HEK293 (cell line): ENCODE results near the gene STK32C.

Experiments used
- BCL11B ChIP-seq: fragments of 450-650 bp; formaldehyde crosslinking; IDR thresholded peaks from 2 replicates; pipeline ENCODE4 v1.5.1; 2016; ENCODE audit warnings: low read depth, missing biosample characterization, missing genetic modification characterization
- GLIS2 ChIP-seq: fragments of 450-650 bp; formaldehyde crosslinking; IDR thresholded peaks from 2 replicates; pipeline ENCODE4 v1.5.1; 2016; ENCODE audit warnings: missing biosample characterization, missing genetic modification characterization
- SP7 ChIP-seq: fragments of 450-650 bp; formaldehyde crosslinking; IDR thresholded peaks from 2 replicates; pipeline ENCODE4 v1.5.1; 2016; ENCODE audit warnings: missing biosample characterization, missing genetic modification characterization
- TCF7L2 ChIP-seq: IDR thresholded peaks from 2 replicates; pipeline ENCODE4 v1.6.1; 2011; ENCODE audit warnings: low read depth, mild to moderate bottlenecking, inconsistent platforms, low read length, moderate library complexity, borderline replicate concordance
- YY1 ChIP-seq: fragments of 450-650 bp; formaldehyde crosslinking; IDR thresholded peaks from 2 replicates; pipeline ENCODE4 v1.5.1; 2018; ENCODE audit warnings: missing biosample characterization, missing genetic modification characterization
- YY2 ChIP-seq: fragments of 450-650 bp; formaldehyde crosslinking; IDR thresholded peaks from 2 replicates; pipeline ENCODE4 v1.5.1; 2016; ENCODE audit warnings: missing biosample characterization, missing genetic modification characterization
- ZBTB48 ChIP-seq: fragments of 450-650 bp; formaldehyde crosslinking; IDR thresholded peaks from 2 replicates; pipeline ENCODE4 v1.5.1; 2016; ENCODE audit warnings: missing biosample characterization, missing genetic modification characterization
- ZBTB8A ChIP-seq: fragments of 450-650 bp; formaldehyde crosslinking; IDR thresholded peaks from 2 replicates; pipeline ENCODE4 v1.5.1; 2016; ENCODE audit warnings: missing biosample characterization, missing genetic modification characterization
- ZNF112 ChIP-seq: fragments of 450-650 bp; formaldehyde crosslinking; IDR thresholded peaks from 2 replicates; pipeline ENCODE4 v1.5.0; 2017; ENCODE audit warnings: missing biosample characterization, missing genetic modification characterization
- ZNF132 ChIP-seq: fragments of 450-650 bp; formaldehyde crosslinking; IDR thresholded peaks from 2 replicates; pipeline ENCODE4 v1.5.1; 2017; ENCODE audit warnings: missing biosample characterization, missing genetic modification characterization, borderline replicate concordance
- ZNF184 ChIP-seq: fragments of 450-650 bp; IDR thresholded peaks from 2 replicates; pipeline ENCODE4 v1.5.1; 2018; ENCODE audit warnings: missing biosample characterization, mild to moderate bottlenecking, missing genetic modification characterization
- ZNF433 ChIP-seq: fragments of 450-650 bp; formaldehyde crosslinking; IDR thresholded peaks from 2 replicates; pipeline ENCODE4 v1.5.1; 2016; ENCODE audit warnings: missing biosample characterization, missing genetic modification characterization, low read depth
- ZNF529 ChIP-seq: fragments of 450-650 bp; formaldehyde crosslinking; IDR thresholded peaks from 2 replicates; pipeline ENCODE4 v1.5.1; 2017; ENCODE audit warnings: missing genetic modification characterization, missing biosample characterization; ENCODE audit not compliant: insufficient replicate concordance
- ZNF549 ChIP-seq: fragments of 450-650 bp; IDR thresholded peaks from 2 replicates; pipeline ENCODE4 v1.5.1; 2018; ENCODE audit warnings: missing biosample characterization, missing genetic modification characterization, mild to moderate bottlenecking, inconsistent platforms, moderate library complexity
- ZNF571 ChIP-seq: fragments of 450-650 bp; formaldehyde crosslinking; IDR thresholded peaks from 2 replicates; pipeline ENCODE4 v1.5.0; 2017; ENCODE audit warnings: missing biosample characterization, missing genetic modification characterization
- ZNF600 ChIP-seq: fragments of 450-650 bp; formaldehyde crosslinking; IDR thresholded peaks from 2 replicates; pipeline ENCODE4 v1.5.1; 2016; ENCODE audit warnings: missing biosample characterization, missing genetic modification characterization
- ZNF624 ChIP-seq: fragments of 450-650 bp; formaldehyde crosslinking; IDR thresholded peaks from 2 replicates; pipeline ENCODE4 v1.5.1; 2017; ENCODE audit warnings: missing biosample characterization, missing genetic modification characterization
- ZNF658 ChIP-seq: fragments of 450-650 bp; formaldehyde crosslinking; IDR thresholded peaks from 2 replicates; pipeline ENCODE4; 2016; ENCODE audit warnings: missing biosample characterization, missing genetic modification characterization
- ZNF76 ChIP-seq: fragments of 450-650 bp; formaldehyde crosslinking; IDR thresholded peaks from 2 replicates; pipeline ENCODE4; 2016; ENCODE audit warnings: low read depth, missing biosample characterization, missing genetic modification characterization, borderline replicate concordance
- TF ChIP-seq, protein P1 (sequence below): fragments of 450-650 bp; formaldehyde crosslinking; IDR thresholded peaks from 2 replicates; pipeline ENCODE4 v1.5.1; 2016; ENCODE audit warnings: missing biosample characterization, missing genetic modification characterization
- TF ChIP-seq, protein P2 (sequence below): fragments of 450-650 bp; formaldehyde crosslinking; IDR thresholded peaks from 2 replicates; pipeline ENCODE4 v1.5.1; 2016; ENCODE audit warnings: missing biosample characterization, missing genetic modification characterization
- TF ChIP-seq, protein P3 (sequence below): fragments of 450-650 bp; formaldehyde crosslinking; IDR thresholded peaks from 2 replicates; pipeline ENCODE4 v1.5.1; 2016; ENCODE audit warnings: missing biosample characterization, missing genetic modification characterization
- TF ChIP-seq, protein P4 (sequence below): fragments of 450-650 bp; formaldehyde crosslinking; IDR thresholded peaks from 2 replicates; pipeline ENCODE4 v1.5.1; 2016; ENCODE audit warnings: missing biosample characterization, missing genetic modification characterization
- TF ChIP-seq, protein P5 (sequence below): fragments of 450-650 bp; formaldehyde crosslinking; IDR thresholded peaks from 2 replicates; pipeline ENCODE4 v1.5.1; 2016; ENCODE audit warnings: missing biosample characterization, missing genetic modification characterization
- TF ChIP-seq, protein P6 (sequence below): fragments of 450-650 bp; formaldehyde crosslinking; IDR thresholded peaks from 2 replicates; pipeline ENCODE4; 2016; ENCODE audit warnings: missing biosample characterization, missing genetic modification characterization

Gene STK32C

DNA sequence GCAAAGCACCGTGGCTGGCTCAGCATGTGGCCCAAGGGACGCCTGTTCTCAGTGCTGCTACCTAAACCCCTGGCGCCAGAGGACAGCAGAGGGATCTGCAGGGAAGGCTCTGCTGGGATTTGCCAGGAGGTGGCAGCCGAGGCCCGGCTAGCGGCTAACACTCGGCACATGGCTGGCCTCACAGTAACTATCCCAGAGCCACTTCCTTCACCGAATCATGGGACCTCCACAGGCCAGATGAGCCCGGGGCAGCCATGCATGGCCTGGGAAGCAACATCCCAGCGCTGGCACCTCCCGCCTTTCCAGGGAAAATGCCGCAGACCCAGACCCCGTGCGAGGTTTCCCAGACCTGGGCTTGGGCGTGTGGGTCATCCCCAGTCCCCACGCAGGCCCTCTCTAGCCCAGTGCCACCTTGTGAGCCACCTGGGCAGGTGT, 84.6 kb downstream of the STK32C start (continued):
- TF ChIP-seq, protein P1, sequence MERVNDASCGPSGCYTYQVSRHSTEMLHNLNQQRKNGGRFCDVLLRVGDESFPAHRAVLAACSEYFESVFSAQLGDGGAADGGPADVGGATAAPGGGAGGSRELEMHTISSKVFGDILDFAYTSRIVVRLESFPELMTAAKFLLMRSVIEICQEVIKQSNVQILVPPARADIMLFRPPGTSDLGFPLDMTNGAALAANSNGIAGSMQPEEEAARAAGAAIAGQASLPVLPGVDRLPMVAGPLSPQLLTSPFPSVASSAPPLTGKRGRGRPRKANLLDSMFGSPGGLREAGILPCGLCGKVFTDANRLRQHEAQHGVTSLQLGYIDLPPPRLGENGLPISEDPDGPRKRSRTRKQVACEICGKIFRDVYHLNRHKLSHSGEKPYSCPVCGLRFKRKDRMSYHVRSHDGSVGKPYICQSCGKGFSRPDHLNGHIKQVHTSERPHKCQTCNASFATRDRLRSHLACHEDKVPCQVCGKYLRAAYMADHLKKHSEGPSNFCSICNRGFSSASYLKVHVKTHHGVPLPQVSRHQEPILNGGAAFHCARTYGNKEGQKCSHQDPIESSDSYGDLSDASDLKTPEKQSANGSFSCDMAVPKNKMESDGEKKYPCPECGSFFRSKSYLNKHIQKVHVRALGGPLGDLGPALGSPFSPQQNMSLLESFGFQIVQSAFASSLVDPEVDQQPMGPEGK: 0 out of 2 replicates have a peak, but pooled peaks have one; percentile 22
- TF ChIP-seq ZNF624 (tag by site-specific recombination) (no peak), TCF7L2 (no peak), YY1 (tag by site-specific recombination) (no peak), ZNF571 (no peak), ZNF184 (no peak), ZNF658 (tag by site-specific recombination) (no peak), ZNF76 (tag by site-specific recombination) (peak; percentile 55; the same call in 1 of the 2 replicates), SP7 (tag by site-specific recombination) (peak; percentile 58), YY2 (tag by site-specific recombination) (0 out of 2 replicates have a peak, but pooled peaks have one; percentile 39), ZNF549 (tag by site-specific recombination) (no peak), BCL11B (tag by site-specific recombination) (no peak), ZBTB48 (peak; percentile 80), ZNF600 (peak; percentile 49), GLIS2 (tag by site-specific recombination) (0 out of 2 replicates have a peak, but pooled peaks have one; percentile 10), ZNF112 (no peak), ZNF132 (tag by site-specific recombination) (no peak), ZNF433 (tag by site-specific recombination) (no peak), ZBTB8A (tag by site-specific recombination) (peak; percentile 41; the same call in 1 of the 2 replicates), ZNF529 (tag by site-specific recombination) (no peak)
- TF ChIP-seq, protein P2, sequence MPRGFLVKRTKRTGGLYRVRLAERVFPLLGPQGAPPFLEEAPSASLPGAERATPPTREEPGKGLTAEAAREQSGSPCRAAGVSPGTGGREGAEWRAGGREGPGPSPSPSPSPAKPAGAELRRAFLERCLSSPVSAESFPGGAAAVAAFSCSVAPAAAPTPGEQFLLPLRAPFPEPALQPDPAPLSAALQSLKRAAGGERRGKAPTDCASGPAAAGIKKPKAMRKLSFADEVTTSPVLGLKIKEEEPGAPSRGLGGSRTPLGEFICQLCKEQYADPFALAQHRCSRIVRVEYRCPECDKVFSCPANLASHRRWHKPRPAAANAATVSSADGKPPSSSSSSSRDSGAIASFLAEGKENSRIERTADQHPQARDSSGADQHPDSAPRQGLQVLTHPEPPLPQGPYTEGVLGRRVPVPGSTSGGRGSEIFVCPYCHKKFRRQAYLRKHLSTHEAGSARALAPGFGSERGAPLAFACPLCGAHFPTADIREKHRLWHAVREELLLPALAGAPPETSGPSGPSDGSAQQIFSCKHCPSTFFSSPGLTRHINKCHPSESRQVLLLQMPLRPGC (tag by site-specific recombination): no peak
- TF ChIP-seq, protein P3, sequence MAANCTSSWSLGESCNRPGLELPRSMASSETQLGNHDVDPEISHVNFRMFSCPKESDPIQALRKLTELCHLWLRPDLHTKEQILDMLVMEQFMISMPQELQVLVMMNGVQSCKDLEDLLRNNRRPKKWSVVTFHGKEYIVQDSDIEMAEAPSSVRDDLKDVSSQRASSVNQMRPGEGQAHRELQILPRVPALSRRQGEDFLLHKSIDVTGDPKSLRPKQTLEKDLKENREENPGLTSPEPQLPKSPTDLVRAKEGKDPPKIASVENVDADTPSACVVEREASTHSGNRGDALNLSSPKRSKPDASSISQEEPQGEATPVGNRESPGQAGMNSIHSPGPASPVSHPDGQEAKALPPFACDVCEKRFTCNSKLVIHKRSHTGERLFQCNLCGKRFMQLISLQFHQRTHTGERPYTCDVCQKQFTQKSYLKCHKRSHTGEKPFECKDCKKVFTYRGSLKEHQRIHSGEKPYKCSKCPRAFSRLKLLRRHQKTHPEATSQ: no peak
- TF ChIP-seq, protein P4, sequence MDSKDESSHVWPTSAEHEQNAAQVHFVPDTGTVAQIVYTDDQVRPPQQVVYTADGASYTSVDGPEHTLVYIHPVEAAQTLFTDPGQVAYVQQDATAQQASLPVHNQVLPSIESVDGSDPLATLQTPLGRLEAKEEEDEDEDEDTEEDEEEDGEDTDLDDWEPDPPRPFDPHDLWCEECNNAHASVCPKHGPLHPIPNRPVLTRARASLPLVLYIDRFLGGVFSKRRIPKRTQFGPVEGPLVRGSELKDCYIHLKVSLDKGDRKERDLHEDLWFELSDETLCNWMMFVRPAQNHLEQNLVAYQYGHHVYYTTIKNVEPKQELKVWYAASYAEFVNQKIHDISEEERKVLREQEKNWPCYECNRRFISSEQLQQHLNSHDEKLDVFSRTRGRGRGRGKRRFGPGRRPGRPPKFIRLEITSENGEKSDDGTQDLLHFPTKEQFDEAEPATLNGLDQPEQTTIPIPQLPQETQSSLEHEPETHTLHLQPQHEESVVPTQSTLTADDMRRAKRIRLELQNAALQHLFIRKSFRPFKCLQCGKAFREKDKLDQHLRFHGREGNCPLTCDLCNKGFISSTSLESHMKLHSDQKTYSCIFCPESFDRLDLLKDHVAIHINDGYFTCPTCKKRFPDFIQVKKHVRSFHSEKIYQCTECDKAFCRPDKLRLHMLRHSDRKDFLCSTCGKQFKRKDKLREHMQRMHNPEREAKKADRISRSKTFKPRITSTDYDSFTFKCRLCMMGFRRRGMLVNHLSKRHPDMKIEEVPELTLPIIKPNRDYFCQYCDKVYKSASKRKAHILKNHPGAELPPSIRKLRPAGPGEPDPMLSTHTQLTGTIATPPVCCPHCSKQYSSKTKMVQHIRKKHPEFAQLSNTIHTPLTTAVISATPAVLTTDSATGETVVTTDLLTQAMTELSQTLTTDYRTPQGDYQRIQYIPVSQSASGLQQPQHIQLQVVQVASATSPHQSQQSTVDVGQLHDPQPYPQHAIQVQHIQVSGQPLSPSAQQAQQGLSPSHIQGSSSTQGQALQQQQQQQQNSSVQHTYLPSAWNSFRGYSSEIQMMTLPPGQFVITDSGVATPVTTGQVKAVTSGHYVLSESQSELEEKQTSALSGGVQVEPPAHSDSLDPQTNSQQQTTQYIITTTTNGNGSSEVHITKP: no peak
- TF ChIP-seq, protein P5, sequence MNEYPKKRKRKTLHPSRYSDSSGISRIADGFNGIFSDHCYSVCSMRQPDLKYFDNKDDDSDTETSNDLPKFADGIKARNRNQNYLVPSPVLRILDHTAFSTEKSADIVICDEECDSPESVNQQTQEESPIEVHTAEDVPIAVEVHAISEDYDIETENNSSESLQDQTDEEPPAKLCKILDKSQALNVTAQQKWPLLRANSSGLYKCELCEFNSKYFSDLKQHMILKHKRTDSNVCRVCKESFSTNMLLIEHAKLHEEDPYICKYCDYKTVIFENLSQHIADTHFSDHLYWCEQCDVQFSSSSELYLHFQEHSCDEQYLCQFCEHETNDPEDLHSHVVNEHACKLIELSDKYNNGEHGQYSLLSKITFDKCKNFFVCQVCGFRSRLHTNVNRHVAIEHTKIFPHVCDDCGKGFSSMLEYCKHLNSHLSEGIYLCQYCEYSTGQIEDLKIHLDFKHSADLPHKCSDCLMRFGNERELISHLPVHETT (tag by site-specific recombination): no peak
- TF ChIP-seq, protein P6, sequence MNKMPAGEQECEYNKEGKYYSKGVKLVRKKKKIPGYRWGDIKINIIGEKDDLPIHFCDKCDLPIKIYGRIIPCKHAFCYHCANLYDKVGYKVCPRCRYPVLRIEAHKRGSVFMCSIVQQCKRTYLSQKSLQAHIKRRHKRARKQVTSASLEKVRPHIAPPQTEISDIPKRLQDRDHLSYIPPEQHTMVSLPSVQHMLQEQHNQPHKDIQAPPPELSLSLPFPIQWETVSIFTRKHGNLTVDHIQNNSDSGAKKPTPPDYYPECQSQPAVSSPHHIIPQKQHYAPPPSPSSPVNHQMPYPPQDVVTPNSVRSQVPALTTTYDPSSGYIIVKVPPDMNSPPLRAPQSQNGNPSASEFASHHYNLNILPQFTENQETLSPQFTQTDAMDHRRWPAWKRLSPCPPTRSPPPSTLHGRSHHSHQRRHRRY (tag by site-specific recombination): no peak
